Non-pigmented ciliary epithelial cell (primary cell): ENCODE results near the gene CAMK2B.

ENCODE experiments used
- DNase-seq: peaks from one replicate; pipeline ENCODE4 v3.0.0-alpha.2; 2010; ENCODE audit warnings: low read depth

Gene CAMK2B

GRCh38 chr7:44286618-44287487 lies 38.5 kb downstream of the CAMK2B start:
- DNase-seq, result no peak

DNA sequence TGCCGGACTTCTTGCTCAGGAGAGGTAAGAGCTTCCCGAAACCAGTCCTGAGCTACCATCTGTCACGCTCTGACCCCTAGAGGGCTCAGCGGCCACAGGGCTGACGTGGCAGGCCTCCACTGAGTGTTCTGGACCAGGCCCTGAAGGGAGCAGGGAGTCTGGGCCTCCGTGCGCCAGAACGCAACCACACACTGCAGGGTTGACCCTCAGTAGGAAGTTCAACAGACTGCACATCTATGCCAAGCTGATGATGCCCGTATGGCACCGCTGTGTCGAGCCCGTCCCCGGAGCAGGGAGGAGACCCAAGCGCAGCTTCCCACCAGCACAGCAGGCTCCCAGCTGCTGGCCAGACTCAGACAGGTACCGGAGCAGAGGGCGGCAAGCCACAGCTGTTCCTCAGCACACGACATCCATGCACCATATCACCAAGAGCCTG lies 39.2 kb downstream of the CAMK2B start:
- DNase-seq, result no peak

DNA sequence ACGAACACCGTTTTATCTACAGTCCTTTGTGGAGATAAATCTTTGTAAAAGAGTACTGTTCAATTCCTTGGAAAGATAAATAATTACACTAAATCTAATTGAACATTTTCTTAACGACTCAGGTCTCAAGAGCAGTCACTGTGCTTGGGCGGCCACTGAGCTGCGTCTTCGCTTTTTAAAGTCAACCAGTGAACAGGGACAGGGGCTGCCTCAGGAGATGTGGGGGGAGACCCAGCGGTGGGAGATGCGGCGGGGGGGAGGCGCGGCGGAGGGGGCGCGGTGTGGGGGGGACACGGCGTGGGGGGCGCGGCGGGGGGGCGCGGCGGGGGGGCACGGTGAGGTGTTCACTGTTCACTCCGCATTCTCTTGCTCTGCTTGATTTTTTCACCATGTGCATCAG lies 39.8 kb downstream of the CAMK2B start:
- no peak for DNase-seq

GRCh38 chr7:44284881-44285541 lies 40.4 kb downstream of the CAMK2B start:
- no peak for DNase-seq

DNA sequence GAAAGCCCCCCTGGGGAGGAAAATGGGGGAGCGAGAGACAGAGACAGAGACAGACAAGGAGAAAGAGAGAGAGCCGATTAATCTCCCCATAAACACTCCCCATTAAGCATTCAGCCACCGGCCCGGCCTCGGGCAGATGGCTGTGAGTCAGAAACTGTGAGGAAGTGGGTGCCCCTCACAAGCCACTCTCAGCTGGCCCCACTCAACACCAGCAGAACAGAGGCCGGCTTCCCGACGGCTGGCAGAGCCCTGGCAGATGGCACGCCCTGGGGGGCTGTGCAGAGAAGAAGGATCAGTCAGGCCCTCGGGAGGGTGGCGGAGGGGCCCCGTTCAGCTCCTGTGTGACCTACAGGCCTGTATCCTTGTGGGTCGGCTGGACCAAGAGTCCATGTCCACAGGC lies 41.2 kb downstream of the CAMK2B start:
- no peak for DNase-seq

GRCh38 chr7:44283381-44284211 lies 41.8 kb downstream of the CAMK2B start:
- no peak for DNase-seq

DNA sequence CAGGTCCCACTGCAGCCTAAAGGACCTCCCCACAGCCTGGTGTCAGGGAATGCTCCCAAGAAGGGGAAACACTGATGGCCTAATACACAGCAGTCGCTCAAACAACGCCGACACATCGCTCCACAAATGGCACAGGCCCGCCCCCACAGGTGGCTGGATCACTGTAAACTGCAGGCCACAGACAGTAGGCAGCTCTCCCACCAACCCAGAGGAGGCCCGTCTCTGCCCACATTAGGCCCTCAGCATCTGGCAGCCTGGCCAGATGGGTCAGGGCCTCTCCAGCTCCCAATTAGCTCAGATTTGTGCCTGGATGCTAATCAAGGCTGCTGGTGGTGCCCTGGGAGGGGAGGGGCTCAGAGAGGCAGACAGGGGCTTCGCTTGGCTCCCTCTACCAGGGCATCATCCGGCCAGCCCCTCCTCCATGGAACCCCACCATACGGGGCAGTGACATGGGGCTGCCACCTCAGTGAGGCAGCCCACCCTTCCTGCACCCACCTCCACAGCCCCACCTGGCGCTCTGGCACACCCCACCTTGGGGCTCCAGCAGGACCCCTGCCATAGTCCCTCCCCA lies 42.7 kb downstream of the CAMK2B start:
- DNase-seq, result no peak

DNA sequence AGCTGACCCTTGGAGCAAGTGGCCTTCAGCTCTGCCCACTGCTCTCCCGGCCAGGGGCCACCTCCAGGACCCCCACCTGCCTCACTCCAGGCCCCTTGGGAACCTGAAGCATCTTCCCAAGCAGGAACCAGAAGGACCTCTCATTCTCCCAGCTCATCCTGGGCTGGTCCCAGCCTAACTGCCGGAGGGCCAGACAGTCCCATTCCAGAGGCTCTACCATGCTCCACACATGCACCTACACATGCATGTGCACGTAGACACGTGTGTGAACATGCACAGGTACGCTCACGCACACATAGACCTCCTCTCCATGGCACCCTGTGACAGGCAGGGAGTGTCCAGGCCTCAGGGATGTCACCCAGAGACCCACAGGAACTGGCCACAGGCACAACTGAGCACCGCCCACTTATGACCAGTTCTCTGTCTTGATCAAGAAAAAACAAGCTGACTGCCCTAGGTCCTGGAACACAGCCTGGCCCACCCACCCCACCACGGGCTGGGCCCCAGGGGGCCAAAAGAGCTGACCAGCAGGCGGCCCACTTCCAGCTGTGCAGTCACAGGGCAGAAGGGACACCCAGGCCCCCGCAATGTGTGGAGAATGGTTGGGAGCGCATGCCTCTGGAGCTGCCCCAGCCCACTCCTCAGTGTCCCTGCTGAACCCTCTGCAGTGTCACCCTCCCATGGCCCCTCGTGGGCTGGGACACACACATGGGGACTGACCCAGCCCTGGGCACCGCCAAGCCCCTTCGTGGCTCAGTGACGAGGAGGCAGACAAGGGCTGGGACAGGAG lies 43.4 kb downstream of the CAMK2B start:
- no peak for DNase-seq

DNA sequence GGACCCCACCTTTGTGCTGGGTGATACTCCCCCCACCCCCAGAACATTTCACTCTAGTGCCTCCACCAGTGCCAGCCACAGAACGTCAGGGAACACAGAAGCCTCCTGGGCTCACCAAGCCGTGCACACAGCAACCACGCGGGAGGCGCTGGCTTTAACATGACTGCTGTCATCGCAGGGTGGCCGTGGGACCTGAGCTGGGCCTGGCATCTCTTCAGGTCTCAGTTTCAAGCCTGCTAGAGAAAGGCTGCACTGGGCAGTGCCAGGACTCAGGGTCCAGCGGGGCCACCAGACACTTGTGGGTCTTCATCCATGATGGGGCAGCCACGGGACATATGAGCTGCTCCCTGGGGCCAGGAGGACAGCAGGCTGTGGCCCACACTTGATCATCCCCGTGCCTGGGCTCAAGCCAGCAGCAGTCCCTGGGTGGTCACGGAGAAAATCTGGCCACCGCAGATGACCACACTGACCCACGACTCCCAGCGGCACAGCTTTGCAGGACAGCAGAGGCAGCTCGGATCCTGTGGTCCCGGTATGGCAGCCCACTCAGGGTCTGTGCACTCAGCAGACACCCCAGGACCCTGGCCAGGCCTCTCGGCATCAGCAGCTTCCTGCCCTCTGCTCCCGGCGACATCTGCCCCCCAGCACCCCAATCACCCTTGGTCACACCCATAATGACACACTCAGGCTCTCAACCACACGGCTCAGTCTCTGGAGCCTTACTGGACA lies 44.2 kb downstream of the CAMK2B start:
- DNase-seq, result no peak

GRCh38 chr7:44280636-44280992 lies 44.8 kb downstream of the CAMK2B start:
- no peak for DNase-seq

DNA sequence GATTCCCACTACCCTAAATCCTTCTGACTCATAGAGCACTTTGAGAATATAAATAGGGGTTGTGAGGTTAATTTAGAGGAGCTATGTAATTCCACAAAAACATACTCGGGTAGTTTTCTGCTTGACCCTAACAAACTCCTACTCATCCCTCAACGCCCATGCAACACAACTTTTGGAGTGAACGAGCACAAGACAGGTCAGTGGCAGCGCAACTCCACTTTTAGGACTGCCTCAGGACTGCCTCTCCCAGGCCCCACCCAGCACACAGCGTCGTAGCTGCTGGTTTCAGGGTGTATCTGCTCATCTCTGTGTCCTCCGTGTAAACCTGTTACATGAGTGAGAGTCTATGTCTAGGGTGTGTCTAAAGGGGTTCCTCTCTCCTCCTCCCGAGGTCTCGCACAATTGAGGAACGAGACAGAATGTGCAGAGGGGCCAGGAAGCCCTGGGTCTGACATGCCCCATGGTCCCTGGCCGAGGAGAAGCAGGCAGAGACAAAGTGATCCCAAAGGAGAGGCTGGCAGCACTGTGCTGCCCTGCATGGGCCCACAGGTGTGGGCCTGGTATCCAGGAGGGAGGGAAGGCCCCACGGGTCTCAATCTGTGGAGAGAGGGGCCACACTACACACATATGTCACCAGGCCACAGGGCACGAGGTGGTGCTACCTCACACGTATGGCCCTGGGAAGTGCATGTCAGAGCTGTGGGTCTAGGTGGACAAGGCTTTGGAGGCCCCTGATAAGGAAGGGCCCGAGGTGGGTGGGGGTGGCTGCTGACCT lies 45.5 kb downstream of the CAMK2B start:
- no peak for DNase-seq

- DNase-seq, result no peak
These were observed 46.1 kb downstream of the CAMK2B start for GRCh38 chr7:44279286-44279685.

DNA sequence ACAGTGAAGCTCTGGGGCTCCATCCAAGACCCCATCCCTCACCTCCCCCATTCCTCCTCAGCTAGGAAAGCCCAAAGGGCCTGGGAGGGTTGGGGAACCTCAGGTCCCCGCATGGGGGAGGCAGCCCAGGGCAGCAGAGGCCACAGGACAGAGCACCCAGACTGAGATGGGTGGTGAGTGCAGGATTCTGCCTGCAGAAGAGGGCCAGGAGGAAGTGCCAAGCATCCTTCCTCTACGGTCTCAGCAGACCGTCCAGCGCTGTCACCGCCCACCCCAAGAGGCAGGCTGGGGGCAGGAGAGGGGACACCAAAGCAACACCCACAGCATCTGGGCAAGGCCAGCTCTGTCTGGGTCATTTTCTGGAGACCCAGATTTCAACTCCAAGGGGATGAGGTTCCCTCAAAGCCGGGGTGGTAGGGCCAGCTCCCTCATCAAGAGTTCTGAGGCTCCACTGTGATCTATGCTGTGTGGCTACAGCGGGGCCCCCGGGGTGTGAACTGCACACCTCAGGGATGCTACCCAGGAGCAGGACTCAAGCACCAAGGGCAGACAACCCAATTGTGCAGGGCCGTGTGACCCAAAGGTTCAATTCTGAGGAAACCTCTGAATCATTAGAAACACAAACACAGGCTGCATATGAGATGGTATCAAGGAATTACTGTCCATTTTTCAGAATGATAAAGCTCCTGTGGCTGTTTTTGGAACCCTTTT lies 46.8 kb downstream of the CAMK2B start:
- no peak for DNase-seq

DNA sequence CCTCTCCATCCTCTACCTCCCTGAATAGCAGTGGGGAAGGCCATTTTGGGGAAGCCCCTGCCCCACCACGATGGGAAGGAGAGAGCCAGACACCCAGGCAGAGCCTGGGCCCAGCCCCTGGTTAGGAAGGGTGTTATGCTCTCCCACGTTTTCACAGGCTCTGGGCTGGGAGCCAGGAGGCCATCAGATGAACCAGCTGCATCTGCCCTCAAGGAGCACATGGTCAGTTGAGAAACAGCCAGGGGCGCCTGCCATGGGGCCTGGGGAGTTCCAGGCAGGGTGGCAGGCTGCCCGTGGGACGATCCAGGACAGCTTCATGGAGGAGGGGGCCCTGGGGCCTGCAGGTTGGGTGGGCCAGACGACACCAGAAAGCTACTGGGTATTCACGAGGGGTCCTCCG lies 47.5 kb downstream of the CAMK2B start:
- no peak for DNase-seq

DNA sequence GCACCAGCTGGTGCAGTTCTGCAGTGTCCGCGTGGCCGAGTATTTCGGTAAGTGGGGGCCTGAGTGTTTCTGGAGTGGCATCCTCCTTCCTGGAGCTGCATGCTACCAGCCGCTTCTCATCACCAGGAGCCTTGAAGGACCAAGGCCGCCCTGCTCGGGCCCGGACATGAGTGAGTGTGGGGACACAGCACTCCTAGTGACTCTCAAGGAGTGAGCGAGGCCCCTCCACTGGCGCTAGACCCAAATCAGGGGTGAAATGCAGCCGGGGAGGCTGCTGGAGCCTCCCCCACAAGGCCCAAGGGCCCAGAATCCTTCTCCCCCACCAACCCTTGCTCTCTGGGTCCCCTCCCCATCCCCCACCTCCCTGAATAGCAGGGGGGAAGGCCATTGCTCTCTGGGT lies 48.0 kb downstream of the CAMK2B start:
- DNase-seq, result no peak

DNA sequence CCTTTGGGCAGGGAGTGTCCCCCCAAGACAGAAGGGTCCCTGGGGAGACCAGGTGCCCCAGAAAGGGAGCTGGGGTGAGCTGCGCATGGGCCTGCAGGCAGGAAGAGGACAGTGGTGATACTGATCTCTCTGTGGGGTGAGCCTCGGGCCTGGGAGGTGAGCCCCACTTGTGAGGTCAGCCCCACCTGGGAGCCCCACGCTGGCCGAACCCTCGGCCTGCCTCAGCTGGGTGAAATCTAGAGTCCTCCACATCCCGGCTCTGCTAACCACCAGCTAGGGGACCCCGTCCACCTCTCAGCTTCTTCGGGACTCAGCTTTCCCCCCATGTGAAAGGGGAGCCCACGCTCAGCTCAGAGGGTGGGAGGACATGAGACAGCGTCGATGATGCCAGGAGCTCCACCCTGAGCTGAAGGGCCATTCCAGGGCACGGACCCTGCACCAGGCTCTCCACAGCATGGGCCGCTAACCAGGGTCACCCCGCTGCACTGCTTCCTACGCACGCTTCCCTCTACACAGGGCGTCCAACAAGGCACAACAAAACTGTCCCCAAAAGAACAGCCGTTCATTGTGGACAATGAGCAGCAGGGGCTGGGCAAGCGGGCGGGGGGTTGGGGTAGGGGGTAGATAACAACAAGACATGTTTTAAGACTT lies 48.7 kb downstream of the CAMK2B start:
- no peak for DNase-seq

DNA sequence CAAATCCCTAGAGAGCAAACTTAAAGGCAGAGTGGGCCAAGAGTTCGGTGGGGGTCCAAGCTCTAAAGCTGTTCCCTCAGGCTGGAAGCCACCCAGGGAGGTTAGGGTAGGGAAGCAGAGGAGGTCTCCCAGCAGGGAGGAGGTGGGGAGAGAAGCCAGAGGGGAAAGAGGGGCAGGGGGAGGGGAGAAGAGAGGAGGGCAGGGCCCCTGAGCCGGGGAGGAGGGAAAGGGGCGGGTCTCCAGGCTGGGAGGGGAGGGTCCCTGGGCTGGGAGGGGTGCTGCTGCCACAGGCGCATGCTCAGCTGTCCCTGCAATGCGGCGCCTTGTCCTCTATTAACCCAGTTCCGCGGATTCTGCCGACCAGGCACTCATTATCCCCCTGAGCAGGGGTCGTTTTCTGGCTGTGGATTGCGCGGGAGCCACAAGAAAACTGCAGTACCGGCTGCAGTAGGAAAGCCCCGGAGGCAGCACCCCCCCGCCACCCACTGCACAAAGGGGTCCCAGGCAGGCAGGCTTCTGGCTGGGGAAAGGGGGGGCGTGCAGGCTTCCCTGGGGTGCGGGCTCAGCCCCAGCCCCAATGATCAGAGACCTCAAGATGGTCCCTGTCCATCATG lies 49.3 kb downstream of the CAMK2B start:
- DNase-seq, result no peak

GRCh38 chr7:44275146-44275545 lies 50.2 kb downstream of the CAMK2B start:
- DNase-seq, result no peak

- DNase-seq, result no peak
These were observed 50.8 kb downstream of the CAMK2B start for GRCh38 chr7:44274623-44274975.
